Hematopoietic multipotent progenitor cell treated with erythropoietin and hydrocortisone succinate and interleukin-3 and kit ligand, for 4 days (in vitro differentiated cells): Measurements from ENCODE around the gene ADH1C.

Experiments used
- DNase-seq: peaks from one replicate; pipeline ENCODE4 v3.0.0-alpha.2; 2015

The ADH1C gene

GRCh38 chr4:99293357-99293756 lies 59.2 kb downstream of the ADH1C start:
- DNase-seq: no peak

- DNase-seq: no peak
These were observed 61.4 kb downstream of the ADH1C start, which contains the start of gene ADH1A for GRCh38 chr4:99290848-99291786. TSS of gene ADH1A (minus strand) at chr4:99290985. CDS start at chr4:99290914, 71 bp downstream.
